Sciatic nerve (tissue), 2 donors: ENCODE measurements around the gene TP63. TPM values are rescaled to one million over a fixed set of nuclear protein-coding genes. Genes with fewer than 3 reads are reported as not detected.

Experiments
- ATAC-seq: fragments of 200-7000 bp; cut with Tn5 transposase; one replicate; pipeline ENCODE4 v1.9.1; 2020; ENCODE audit warnings: mild to moderate bottlenecking, moderate library complexity
- DNase-seq: peaks from one replicate; pipeline ENCODE4 v3.0.0-alpha.2; 2020; ENCODE audit warnings: low spot score
- intact Hi-C: fragments of 100-400 bp; cut with DNase I; formaldehyde crosslinking; loops from one replicate; pipeline ENCODE4 v1.14.2; 2022
- total RNA-seq: library from RNA; stranded (reverse); fragmentation: NEBNext Ultra II Directional; extraction: Animal tissue kit (Norgen Biotek cat#: 25700); gene quantifications from one replicate; pipeline ENCODE4 v1.2.1, GENCODE V29; 2021
- donor health status: DM: no; HTN: no; CAD: no.
- donor health status: DM: no; HTN: no; CAD: no.

TP63 gene
- total RNA-seq, 1 donor from 2014 or later, result 7.2 TPM

DNA sequence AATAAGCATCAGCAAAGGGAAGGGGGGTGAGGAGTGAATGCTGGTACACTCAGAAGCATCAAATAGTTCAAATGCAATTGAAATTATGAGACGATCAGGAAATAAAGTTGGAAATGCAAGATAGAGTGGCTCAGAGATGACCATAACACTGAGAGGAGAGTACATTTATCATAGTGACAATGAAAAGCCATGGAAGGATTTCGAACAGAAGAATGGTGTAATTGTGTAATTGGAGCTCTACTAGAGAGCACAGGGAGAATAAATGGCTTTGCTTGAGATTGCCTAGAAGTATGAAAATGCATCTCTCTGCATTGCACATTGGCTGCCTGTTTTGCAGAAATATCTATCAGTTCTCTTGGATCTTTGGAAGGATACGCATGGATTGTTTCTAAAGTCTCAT lies 163.3 kb downstream of the TP63 start:
- no peak for ATAC-seq
- intact Hi-C loops, result no loop called here
- DNase-seq, result no peak

DNA sequence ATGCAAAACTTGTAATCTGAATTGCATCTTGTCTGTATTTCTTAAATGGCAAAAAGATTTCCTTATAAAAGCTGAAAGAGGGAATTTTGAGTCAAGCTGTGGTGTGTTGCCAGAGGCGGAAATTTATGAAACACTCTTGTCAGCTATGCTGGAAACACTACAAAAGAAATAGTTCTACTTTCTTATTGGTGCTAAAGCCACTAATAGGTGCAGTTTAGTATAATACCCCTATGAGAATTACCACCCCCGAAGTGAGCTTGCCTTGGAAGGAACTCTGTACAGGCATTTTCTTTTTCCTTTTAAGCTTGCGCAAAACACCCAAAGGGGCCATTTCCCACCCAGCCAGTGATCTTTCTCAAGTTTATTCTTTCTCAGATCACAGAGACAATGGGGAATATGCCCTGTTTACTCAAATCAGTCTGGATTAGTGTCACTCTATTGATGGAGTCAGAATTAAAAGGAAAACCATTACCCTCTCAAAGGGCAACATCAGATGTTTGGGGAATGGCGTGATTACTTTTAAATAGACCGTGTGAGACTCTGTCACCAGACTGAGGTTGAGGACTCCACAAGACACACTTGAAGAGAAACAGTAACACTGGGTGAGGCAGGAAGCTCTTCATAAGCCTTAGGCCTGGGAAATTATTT lies 166.0 kb downstream of the TP63 start:
- peak; percentile 88 for ATAC-seq
- DNase-seq, result no peak
- intact Hi-C loops, result no loop called here

DNA sequence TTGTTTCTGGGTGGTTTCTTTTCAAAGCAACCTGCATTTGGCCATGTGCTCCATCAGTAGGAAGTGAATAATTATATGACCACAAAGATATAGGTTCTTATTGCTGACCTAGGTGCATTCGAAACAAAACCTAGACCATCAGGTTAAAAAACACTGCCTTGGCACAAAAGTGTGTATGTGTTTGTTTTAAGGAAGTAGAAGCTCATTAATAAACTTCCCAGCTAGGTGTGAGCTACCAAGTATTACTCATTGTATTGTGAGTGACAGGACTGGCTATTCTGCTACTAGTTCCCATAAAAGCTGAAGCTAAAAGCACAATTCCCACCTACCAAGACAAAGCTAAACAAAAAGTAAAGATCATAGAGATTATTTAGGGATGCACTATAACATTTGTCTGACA lies 168.2 kb downstream of the TP63 start:
- no peak for DNase-seq
- intact Hi-C loops, result no loop called here
- no peak for ATAC-seq

DNA sequence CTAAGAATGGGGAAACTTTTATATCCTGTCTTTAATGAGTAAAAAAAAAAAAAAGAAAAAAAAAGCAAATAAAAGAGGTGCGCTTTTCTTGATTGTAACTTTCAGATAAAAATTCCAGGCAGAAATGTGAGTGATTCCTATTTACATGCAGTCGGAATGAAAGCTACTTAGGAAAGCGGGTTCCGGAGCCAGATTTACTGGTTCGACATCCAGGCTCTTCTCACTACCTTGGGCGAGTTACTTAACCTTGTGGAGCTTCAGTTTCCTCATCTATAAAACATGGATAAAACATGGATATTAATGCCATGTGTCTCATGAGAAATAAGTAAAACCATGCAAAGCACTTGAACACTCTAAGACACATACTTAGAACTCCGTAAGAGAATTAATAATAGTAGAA lies 169.2 kb downstream of the TP63 start:
- ATAC-seq, result no peak
- intact Hi-C loops, result no loop called here
- no peak for DNase-seq

DNA sequence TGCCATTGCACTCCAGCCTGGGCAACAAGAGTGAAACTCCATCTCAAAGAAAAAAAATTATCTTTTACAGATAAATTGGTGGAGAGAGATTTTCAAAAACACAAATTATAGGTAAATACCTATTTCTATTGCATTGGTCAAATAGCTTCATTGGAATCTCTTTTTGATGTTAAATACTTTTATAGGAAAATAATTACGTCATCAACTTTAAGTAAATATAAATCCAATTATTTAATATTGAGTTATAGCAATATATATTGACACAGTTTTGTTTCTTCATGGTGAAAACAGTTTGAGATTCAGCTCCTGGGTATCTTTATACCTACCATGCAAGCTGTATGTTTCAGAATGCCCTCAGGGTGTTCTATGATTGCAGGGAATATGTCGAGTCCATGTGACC lies 172.1 kb downstream of the TP63 start:
- DNase-seq (no peak), ATAC-seq (no peak)
- intact Hi-C loops, result no loop called here

DNA sequence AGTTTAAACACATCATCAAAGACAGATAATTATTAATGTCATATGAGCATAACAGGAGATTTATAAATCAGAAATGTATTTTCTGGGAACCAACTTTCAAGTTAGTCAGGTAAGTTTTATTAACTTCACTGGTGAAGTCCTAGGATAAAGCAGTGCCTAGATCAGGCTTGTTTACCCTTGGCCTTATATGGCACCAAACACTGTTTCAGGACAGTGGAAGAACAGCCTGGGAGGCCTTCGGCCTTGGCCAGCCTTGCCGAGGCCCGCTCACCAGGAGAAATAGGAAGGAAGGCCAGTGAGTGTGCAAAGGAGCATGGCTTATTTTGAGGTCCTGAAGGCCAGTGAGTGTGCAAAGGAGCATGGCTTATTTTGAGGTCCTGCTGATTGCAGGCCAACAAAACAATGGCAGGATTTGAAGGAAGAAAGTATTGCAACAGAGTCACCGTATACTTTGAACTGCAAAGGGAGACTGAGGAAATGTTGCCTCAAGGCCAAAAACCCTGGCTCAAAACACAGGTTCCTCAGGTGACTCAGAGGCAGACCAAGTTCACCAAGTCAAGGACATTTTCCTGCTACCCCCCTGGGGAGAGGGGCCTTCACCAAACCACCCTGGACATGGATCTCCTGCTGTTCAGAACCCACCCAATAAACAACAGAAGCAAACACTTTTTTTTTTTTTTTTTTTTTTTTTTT lies 174.3 kb downstream of the TP63 start:
- DNase-seq, result no peak
- no peak for ATAC-seq
- intact Hi-C loops, result no loop called here

DNA sequence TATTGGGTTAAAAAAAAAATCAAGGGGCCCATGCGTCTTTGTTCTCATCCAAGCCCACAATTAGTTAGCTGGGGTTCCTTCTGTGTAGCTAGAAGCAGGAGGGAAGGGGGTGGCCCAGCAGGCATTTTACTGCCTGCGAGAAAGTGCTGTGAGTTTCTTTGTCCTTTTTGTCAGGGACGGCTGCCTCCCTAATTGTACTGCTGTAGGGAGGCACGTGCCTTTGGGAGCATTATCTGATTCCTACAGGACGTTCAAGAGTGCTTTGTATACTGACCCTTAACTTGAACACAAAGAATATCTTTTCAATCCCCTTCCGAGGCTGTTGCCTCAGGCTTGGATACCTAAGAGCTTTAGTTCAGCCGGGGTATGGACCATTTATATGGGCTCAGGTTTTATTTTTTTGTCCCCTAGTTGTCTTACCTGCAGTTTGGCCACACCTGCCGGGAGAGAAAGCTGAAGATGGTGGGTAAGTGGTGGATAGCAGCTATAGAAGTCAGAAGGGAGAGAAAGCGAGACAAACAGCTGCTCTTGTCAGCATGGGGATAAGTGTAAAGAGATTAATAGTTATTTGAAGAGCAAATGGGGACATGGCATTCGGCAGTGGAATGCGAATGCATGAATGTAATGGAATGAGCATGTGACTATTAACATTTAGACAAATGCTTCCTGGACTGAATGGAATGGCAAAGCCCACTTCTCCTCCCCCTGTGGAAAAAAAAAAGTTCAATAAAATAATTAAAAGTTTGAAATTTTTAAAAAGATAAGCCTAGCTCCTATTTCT lies 175.2 kb downstream of the TP63 start:
- ATAC-seq (no peak), DNase-seq (no peak)
- intact Hi-C loops, result no loop called here

DNA sequence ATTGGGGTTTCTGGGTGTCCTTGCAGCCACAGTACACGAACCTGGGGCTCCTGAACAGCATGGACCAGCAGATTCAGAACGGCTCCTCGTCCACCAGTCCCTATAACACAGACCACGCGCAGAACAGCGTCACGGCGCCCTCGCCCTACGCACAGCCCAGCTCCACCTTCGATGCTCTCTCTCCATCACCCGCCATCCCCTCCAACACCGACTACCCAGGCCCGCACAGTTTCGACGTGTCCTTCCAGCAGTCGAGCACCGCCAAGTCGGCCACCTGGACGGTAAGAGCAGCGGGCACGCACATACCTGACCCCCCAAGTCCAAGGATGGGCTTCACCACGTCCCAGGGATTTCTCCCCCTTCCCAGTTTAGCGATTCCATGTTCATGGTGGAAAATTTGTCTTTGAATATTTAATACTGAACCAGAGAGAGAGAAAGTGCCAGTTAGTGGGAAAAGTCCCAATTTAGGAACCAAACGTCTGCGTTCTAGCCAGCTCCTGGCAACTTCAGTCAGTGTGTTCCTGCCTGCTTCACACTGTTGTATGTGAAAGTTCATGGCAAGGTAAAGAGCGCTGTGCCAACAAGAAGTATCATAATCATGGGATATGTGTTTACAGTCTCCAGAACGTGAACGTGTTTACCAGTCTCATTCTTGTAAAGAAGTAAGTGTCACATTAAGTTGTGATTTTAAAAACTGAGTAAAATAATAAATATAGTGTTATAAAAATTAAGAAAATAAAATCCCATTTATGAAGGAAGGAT lies 177.2 kb downstream of the TP63 start:
- ATAC-seq (no peak), DNase-seq (no peak)
- intact Hi-C loops, result no loop called here

DNA sequence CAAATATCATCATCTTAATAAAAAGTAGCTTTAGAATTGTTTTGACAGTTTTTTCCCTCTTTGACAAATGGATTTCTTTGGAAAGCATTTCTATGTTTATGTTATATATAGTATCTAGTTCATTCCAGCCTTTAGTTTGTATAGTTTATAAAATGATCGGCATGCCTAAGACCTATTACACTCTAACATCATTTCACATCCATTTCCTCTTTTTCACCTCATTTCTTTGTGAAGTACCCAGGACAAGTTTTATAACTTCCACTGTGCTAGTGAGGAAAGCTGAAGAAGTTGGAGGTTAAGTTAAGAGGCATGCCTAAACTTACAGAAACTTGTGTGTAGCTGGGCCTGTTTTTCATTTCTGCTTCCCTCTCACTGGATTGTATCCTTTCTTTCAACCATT lies 178.4 kb downstream of the TP63 start:
- no peak for ATAC-seq
- no peak for DNase-seq
- intact Hi-C loops, result no loop called here

DNA sequence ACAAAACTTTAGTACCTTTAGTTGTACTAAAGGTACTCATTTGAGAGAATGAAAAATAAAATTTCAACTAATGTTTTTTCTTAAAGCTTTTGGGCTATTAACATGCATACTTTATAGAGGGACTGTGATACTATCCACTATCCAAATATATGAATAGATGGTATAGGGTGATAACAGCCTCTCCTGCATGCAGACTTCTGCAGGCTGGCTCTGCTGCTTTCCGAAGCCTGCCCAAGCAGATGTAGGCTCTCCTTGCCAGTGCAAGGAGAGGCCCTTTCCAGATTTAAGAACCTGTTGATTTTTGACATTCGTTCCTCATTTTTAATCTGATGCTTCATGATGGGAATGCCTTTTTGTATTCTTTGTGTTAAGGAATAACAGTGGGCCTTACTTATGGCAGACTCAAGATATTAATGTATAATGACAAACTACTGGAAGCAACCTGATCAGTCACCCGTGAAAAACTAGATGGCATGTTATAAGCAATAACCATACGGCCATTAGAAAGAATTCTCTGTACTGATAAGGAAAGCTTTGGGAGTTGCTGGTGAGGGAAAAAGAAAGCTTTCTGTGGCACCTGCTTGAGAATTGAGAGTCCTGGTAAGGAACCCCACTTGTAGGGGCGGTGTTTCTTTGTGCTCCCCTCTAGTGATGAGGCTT lies 181.7 kb downstream of the TP63 start:
- DNase-seq, result no peak
- intact Hi-C loops, result no loop called here
- ATAC-seq, result no peak

DNA sequence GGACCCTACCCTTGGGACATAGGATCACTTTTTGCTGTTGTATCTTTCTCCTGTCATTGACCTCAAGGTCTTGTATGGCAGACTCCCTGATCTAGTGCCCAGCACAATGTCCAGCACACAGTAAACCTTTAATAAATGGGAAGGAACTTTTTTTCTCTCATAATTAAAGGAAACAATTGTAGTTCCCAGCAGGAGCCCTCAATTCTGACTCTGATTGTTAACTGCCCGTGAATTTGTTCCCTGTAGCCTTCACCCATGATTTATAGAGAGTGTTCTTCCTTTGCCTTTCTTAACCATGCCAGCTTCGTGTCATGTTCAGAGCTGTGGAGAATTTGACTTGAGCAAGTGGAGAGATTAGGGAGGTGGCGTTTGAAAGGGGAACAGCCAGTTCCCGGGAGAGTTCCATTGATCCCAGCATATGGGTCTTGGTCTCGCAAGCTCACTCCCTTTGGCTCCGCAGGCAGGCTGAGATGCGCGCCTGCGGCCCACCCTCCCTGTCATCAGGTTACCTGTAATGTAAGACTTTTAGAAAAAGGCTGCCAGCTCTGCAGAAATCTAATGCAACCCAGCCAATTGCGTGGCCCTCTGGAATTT lies 182.6 kb downstream of the TP63 start:
- intact Hi-C loops, result no loop called here
- ATAC-seq (no peak), DNase-seq (no peak)

DNA sequence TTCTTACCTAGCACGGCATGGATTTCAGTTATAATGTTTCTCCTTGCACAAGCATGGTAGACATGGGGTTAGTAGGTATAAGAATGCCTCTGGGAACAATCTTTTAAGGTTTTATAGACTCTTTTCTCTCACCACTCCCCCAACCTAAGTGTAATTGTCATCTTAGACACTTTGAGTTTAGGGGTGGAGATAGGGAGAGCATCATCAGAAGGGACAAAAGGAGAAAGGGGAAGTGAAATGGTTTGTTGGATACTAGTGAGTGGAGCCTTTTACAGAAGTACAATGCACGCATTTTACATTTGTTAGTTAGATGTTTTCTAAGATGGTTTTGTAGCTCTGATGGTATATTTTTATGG lies 189.2 kb downstream of the TP63 start:
- DNase-seq (no peak), ATAC-seq (no peak)
- intact Hi-C loops, result no loop called here

DNA sequence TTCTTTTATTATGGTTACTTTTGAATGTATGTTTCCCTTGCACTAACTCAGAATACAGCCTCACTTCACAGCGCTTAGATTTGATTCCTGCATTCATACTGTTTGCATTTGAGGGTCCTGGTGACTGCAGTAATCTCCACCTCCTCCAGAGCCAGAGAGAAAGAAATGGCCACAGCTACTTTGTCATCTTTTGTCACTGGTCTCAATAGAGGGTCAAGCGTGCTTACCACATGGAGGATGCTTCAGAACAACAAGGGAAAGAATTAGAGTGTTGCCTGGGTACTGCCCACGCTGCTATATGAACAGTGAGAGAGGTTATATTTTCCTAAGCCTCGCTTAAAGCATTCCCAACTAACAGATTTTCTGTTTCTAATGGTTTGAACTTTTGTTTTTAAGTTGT lies 190.1 kb downstream of the TP63 start:
- DNase-seq, result no peak
- no peak for ATAC-seq
- intact Hi-C loops, result no loop called here

DNA sequence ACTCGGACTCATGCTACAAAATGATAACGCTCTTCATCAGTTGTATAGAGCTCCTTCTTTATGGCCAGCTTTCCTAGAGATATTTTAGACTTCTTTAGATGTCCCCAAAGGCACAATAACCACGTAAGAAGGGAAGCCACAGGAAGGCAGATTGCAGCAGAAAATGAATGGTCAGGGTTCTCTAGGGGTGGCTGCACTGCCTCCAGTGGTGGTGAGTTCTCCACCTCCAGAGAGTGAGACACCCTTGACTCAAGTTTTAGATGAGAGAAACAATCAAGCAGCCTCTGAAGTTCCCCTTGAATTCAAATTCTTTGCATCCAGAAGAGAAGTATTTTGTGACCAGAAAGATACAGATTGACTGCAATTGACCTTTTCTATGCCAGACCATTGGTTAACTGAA lies 191.5 kb downstream of the TP63 start:
- no peak for ATAC-seq
- intact Hi-C loops, result no loop called here
- DNase-seq, result no peak

DNA sequence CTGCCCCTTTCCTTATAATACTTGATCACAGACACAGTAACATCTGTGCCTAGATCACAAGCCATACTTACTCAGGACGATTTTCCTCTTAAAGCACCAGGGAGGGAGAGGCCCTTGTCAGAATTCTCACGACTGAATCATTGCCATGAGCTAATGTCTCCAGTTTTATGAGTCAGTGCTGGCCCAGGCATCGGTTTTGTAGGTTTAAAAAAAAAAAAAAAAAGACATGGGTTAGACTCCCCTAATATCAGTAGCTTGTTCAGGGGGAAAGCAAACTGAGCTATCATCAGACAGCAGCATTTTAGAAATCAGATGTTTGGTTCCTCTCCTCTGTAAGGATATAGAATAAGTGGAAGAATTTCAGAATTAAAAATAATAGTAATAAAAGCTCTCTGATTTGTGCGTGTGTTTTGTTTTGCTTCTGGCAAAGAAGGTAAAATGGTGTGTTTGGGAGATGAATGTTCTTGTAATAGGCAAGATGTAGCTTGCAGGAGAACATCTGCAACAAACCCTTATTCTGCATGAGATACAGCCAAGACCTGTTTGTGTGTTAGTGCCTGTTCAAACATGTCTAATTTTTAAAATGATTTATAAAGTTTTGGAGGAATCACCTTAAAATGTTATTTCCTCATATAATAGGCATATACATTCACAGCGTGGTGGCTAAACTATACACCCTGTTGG lies 193.6 kb downstream of the TP63 start:
- intact Hi-C loops, result no loop called here
- DNase-seq, result no peak
- no peak for ATAC-seq

DNA sequence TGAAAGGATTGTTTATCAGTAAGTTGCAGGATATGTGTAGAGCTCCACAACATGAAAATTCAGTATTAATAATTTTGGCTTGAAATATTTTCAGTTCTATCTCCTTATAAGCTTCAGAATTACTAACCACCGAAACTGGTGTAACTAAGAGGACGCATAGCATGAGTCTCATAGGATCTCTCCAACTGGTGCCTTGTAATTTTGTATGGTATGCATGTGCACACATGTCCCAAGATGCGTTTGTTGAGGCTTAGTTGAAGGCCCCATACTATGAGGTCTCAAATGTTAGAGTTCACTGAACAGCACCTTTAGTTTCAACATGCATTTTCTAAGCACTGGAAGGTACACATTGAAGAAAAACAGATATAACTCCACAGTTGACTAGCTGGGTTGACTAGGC lies 195.4 kb downstream of the TP63 start:
- intact Hi-C loops, result no loop called here
- ATAC-seq (no peak), DNase-seq (no peak)

DNA sequence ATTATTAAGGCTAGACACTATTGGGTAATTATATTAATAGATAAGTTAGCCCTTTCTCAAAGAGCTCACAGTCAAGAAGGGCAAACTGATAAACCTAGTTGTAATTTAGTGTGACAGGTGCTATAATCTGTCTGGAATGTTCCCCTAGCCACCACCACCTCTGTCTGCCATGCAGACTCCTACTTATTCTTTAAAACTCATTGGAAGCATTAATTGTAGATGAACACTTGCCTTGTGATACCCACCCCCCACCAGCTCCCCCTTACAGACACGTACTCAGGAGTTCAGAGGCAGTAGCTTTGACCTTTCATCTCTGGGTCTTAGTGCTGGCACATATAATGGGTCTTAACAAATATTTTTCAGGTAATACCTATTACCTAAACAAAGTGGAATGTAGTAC lies 195.9 kb downstream of the TP63 start:
- DNase-seq (no peak), ATAC-seq (no peak)
- intact Hi-C loops, result no loop called here

DNA sequence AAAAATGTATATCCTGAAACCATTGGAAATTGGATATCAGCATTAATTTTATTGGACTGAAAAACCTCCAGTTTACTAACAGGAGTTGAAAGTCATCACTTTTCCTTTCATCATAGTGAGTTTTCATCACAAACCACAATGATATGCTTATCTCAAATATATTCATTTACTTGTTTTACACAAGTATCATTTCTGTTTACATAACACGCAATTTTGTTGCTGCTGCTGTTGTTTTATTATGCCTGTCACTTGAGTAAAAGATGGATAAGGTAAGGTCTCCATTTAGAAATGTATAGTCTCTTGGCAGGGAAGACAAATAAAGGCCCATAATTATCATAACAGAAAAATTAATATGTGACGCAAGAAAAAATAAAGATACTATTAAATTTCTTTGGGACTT lies 199.2 kb downstream of the TP63 start:
- intact Hi-C loops, result no loop called here
- DNase-seq, result no peak
- ATAC-seq, result no peak
